SW480 (cell line): Measurements from ENCODE around the gene IGSF23.

Experiments used
- DNase-seq: peaks from one replicate; pipeline ENCODE4 v3.0.0-alpha.2; 2016; ENCODE audit warnings: low spot score

Gene IGSF23

GRCh38 chr19:44641501-44642265 lies 28.3 kb downstream of the IGSF23 start:
- no peak for DNase-seq

- no peak for DNase-seq
Measured at GRCh38 chr19:44642377-44642776, 29.0 kb downstream of the IGSF23 start.

- DNase-seq: peak; percentile 83
Measured at GRCh38 chr19:44643605-44644401, 30.4 kb downstream of the IGSF23 start, which contains the start of gene PVR. TSS of gene PVR (plus strand) at chr19:44643910. CDS start at chr19:44644097, 187 bp downstream.

- DNase-seq: peak; percentile 64
Measured at GRCh38 chr19:44644402-44645016, 31.1 kb downstream of the IGSF23 start.

GRCh38 chr19:44645407-44646048 lies 32.2 kb downstream of the IGSF23 start:
- DNase-seq: no peak

GRCh38 chr19:44646049-44646416 lies 32.7 kb downstream of the IGSF23 start:
- no peak for DNase-seq

GRCh38 chr19:44647144-44647543 lies 33.8 kb downstream of the IGSF23 start:
- no peak for DNase-seq

GRCh38 chr19:44648631-44649251 lies 35.4 kb downstream of the IGSF23 start:
- no peak for DNase-seq

GRCh38 chr19:44649578-44650145 lies 36.3 kb downstream of the IGSF23 start:
- DNase-seq: no peak

- no peak for DNase-seq
Measured at GRCh38 chr19:44653343-44653742, 40.0 kb downstream of the IGSF23 start.

GRCh38 chr19:44653977-44654774 lies 40.8 kb downstream of the IGSF23 start:
- DNase-seq: peak; percentile 83

GRCh38 chr19:44657211-44657921 lies 44.0 kb downstream of the IGSF23 start:
- DNase-seq: peak; percentile 62

GRCh38 chr19:44658069-44658733 lies 44.8 kb downstream of the IGSF23 start:
- no peak for DNase-seq

GRCh38 chr19:44660081-44660480 lies 46.7 kb downstream of the IGSF23 start:
- no peak for DNase-seq

GRCh38 chr19:44661205-44661604 lies 47.8 kb downstream of the IGSF23 start:
- DNase-seq: no peak

- no peak for DNase-seq
Measured at GRCh38 chr19:44661904-44662303, 48.5 kb downstream of the IGSF23 start.

GRCh38 chr19:44662691-44663385 lies 49.5 kb downstream of the IGSF23 start:
- no peak for DNase-seq

GRCh38 chr19:44663996-44664395 lies 50.6 kb downstream of the IGSF23 start:
- DNase-seq: no peak

GRCh38 chr19:44664976-44665375 lies 51.6 kb downstream of the IGSF23 start:
- DNase-seq: no peak
